NCI-H82 treated with DMSO at 0.1 percent for 48 hours (cell line): ENCODE data around the gene RER1.

Experiments
- DNase-seq: peaks from one replicate; lab custom pipeline; 2025; ENCODE audit not compliant: unreplicated experiment; lab: John Stamatoyannopoulos, UW

RER1 gene

GRCh38 chr1:2442661-2443060 is 51.0 kb downstream of the RER1 start:
- DNase-seq = no peak

GRCh38 chr1:2443277-2444137 is 51.9 kb downstream of the RER1 start:
- no peak for DNase-seq

GRCh38 chr1:2444138-2444591 is 52.5 kb downstream of the RER1 start:
- no peak for DNase-seq

GRCh38 chr1:2445162-2445822 is 53.7 kb downstream of the RER1 start:
- peak; percentile 33 for DNase-seq

- no peak for DNase-seq
These were observed 54.2 kb downstream of the RER1 start for GRCh38 chr1:2445823-2446215.

GRCh38 chr1:2446394-2446793 is 54.8 kb downstream of the RER1 start:
- DNase-seq = peak; percentile 79

GRCh38 chr1:2446861-2447260 is 55.2 kb downstream of the RER1 start:
- no peak for DNase-seq

- no peak for DNase-seq
These were observed 55.8 kb downstream of the RER1 start for GRCh38 chr1:2447276-2448097.

GRCh38 chr1:2448098-2448445 is 56.4 kb downstream of the RER1 start:
- no peak for DNase-seq

- DNase-seq = no peak
These were observed 58.2 kb downstream of the RER1 start for GRCh38 chr1:2449636-2450454.

GRCh38 chr1:2451741-2452140 is 60.1 kb downstream of the RER1 start:
- no peak for DNase-seq

GRCh38 chr1:2452201-2452931 is 60.7 kb downstream of the RER1 start:
- peak; percentile 34 for DNase-seq

- no peak for DNase-seq
These were observed 61.3 kb downstream of the RER1 start for GRCh38 chr1:2452932-2453315.

- no peak for DNase-seq
These were observed 62.6 kb downstream of the RER1 start for GRCh38 chr1:2454227-2454626.
